ENCODE data around the gene SNX4. TPM values are rescaled to one million over a fixed set of nuclear protein-coding genes. Genes with fewer than 3 reads are reported as not detected.

The SNX4 gene
- total RNA-seq, 4 donors from 2014 or later, result 39.0 to 71.5 (median 51.9) TPM

- TF ChIP-seq, protein P1, sequence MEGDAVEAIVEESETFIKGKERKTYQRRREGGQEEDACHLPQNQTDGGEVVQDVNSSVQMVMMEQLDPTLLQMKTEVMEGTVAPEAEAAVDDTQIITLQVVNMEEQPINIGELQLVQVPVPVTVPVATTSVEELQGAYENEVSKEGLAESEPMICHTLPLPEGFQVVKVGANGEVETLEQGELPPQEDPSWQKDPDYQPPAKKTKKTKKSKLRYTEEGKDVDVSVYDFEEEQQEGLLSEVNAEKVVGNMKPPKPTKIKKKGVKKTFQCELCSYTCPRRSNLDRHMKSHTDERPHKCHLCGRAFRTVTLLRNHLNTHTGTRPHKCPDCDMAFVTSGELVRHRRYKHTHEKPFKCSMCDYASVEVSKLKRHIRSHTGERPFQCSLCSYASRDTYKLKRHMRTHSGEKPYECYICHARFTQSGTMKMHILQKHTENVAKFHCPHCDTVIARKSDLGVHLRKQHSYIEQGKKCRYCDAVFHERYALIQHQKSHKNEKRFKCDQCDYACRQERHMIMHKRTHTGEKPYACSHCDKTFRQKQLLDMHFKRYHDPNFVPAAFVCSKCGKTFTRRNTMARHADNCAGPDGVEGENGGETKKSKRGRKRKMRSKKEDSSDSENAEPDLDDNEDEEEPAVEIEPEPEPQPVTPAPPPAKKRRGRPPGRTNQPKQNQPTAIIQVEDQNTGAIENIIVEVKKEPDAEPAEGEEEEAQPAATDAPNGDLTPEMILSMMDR (IDR thresholded peaks at IDR 0.05), result no peak
- H3K36me3 ChIP-seq, result no peaks in the 10 kb centered on the region
- H3K27me3 ChIP-seq, result no peaks in the 10 kb centered on the region
- H3K27ac ChIP-seq, result no peak overlapping the region
- no peaks in the 10 kb centered on the region for H3K4me1 ChIP-seq
- no peaks in the 10 kb centered on the region for H3K9me3 ChIP-seq
- WGBS, 2 donors, result 29 to 31% methylated on average over 1 of the region's 1 CpG
- no peak overlapping the region for H3K4me3 ChIP-seq
- no peak for DNase-seq (ENCODE audit: low spot score in 2 of 2)
Measured at GRCh38 chr3:125398952-125399351, 121.0 kb downstream of the SNX4 start.

Small RNA genes lying within 50 kb of the gene (small RNA-seq; reads per million reads assigned to genes)
- not detected for gene RF00019

Other genes with a start within 250 kb of the SNX4 start
- 10 to 100 TPM; 19.5 to 28.0 (median 24.0) TPM for gene ZNF148, start 144.9 kb downstream of the SNX4 start, total RNA-seq
- gene OSBPL11, start 75.3 kb upstream of the SNX4 start, total RNA-seq, result 10 to 100 TPM in 3 of 4 donors, 1 to 10 TPM in 1; 7.6 to 14.6 (median 11.5) TPM